GM18502 (cell line): ENCODE measurements around the gene ZNF319.
A peak's percentile ranks its signal among the peaks of the same experiment; 100 is the strongest.

Source experiments
- ATAC-seq: cut with Tn5 transposase; IDR thresholded peaks from one replicate; pipeline ENCODE4 v1.9.1; 2021; ENCODE audit warnings: mild to moderate bottlenecking; ENCODE audit not compliant: unreplicated experiment, poor library complexity

ZNF319 gene

GRCh38 chr16:57999366-57999970 is 1.0 kb downstream of the ZNF319 start:
- no peak for ATAC-seq

- ATAC-seq, result no peak
These were observed 1.5 kb downstream of the ZNF319 start for GRCh38 chr16:57998992-57999365.

- no peak for ATAC-seq
These were observed 2.0 kb downstream of the ZNF319 start for GRCh38 chr16:57998486-57998885.

- ATAC-seq, result no peak
These were observed 2.8 kb downstream of the ZNF319 start for GRCh38 chr16:57997528-57998265.

GRCh38 chr16:57997176-57997527 is 3.3 kb downstream of the ZNF319 start:
- no peak for ATAC-seq

- ATAC-seq, result no peak
These were observed 3.9 kb downstream of the ZNF319 start for GRCh38 chr16:57996406-57997175.

- ATAC-seq, result no peak
These were observed 4.6 kb downstream of the ZNF319 start for GRCh38 chr16:57995721-57996405.

GRCh38 chr16:57994778-57995177 is 5.7 kb downstream of the ZNF319 start:
- ATAC-seq, result peak; percentile 63

- ATAC-seq, result no peak
These were observed 6.1 kb downstream of the ZNF319 start for GRCh38 chr16:57994361-57994760.

- no peak for ATAC-seq
These were observed 6.6 kb downstream of the ZNF319 start for GRCh38 chr16:57993897-57994296.

- no peak for ATAC-seq
These were observed 7.0 kb downstream of the ZNF319 start for GRCh38 chr16:57993438-57993837.

- no peak for ATAC-seq
These were observed 8.4 kb downstream of the ZNF319 start for GRCh38 chr16:57992084-57992483.

- ATAC-seq, result no peak
These were observed 8.9 kb downstream of the ZNF319 start for GRCh38 chr16:57991551-57992059.

GRCh38 chr16:57988929-57989328 is 11.5 kb downstream of the ZNF319 start:
- ATAC-seq, result no peak

- ATAC-seq, result no peak
These were observed 12.9 kb downstream of the ZNF319 start for GRCh38 chr16:57987441-57988177.

GRCh38 chr16:57986196-57986595 is 14.3 kb downstream of the ZNF319 start:
- no peak for ATAC-seq

- ATAC-seq, result peak; percentile 36
These were observed 15.0 kb downstream of the ZNF319 start for GRCh38 chr16:57985204-57986181.

GRCh38 chr16:57984443-57985203 is 15.8 kb downstream of the ZNF319 start:
- ATAC-seq, result peak; percentile 87
